Fibroblast of villous mesenchyme (primary cell): Measurements from ENCODE around the gene PLXNB2. TPM values are rescaled to one million over a fixed set of nuclear protein-coding genes. Genes with fewer than 3 reads are reported as not detected.

Experiments used
- DNase-seq: peaks from one replicate; pipeline ENCODE4 v3.0.0-alpha.2; 2010; ENCODE audit warnings: low read depth
- H3K4me3 ChIP-seq: 2 replicates; pipeline ENCODE4 v1.5.1; 2011; ENCODE audit warnings: low read depth, mild to moderate bottlenecking, low read length
- CTCF ChIP-seq: IDR thresholded peaks from 2 replicates; pipeline ENCODE4 v1.5.1; 2012; ENCODE audit warnings: low read depth, mild to moderate bottlenecking, low read length; ENCODE audit not compliant: insufficient read depth
- total RNA-seq: library from RNA; depleted of rRNA; stranded (reverse); fragments of >200 nt; gene quantifications from 2 replicates; pipeline ENCODE4 v1.2.3, GENCODE V29; 2012

The PLXNB2 gene
- total RNA-seq, 1 donor = 168 TPM

- DNase-seq = no peak
- H3K4me3 ChIP-seq = no peak overlapping the region
- TF ChIP-seq CTCF = no peak
Observed at GRCh38 chr22:50264104-50264745, 43.2 kb downstream of the PLXNB2 start.

DNA sequence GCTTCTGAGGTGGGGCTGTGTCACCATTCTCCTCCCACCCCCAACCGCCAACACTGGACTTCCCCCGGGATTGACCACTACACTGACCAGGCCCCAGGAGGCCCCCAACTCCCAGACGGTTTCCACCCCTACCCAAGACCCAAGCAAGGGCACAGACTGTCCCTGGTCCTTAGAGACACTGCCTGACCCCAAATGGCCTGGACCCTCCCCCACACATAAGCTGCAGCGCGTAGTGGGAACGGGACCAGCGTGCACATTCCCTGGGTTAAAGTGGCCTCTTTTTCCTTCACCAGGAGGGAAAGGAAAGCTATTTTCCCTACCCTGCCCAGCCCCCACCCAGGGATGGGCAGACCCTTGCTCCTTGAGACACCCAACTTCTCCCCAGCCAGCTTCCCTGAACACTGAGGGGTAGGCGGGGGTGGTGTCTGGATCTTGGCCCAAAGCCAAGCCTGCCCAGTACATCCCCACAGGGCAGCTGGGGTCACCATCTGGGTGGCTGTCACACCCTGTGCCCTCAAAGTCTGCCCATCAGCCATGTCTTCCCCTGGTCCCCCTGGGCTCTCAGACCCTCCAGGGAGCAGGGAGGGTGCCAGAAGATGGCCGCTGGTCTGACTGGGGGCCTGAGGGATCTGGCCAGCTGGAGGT, 44.4 kb downstream of the PLXNB2 start:
- no peak overlapping the region for H3K4me3 ChIP-seq
- TF ChIP-seq CTCF = no peak
- no peak for DNase-seq

DNA sequence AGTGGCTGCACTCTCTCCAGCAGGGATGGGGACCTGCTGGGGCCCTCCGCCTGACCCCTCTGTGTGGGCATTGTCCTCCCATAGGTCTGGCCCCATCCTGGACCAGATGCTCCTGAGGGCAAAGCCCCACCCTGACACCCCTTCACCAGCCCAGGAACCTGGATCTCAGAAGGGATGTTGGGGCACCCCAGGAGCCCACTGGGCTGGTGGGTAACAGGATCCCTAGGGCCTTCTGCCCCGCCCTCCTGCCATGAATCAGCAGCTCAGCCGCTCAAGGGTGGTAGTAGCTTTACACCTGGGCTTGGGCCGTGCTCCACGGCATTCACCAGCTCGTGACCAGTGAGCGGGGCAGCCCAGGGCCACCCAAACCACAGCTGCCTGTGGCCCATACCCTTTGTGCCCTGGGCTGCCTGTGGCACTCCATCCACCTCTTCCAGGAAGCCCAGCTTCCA, 45.0 kb downstream of the PLXNB2 start:
- H3K4me3 ChIP-seq = no peak overlapping the region
- TF ChIP-seq CTCF = no peak
- DNase-seq = no peak

DNA sequence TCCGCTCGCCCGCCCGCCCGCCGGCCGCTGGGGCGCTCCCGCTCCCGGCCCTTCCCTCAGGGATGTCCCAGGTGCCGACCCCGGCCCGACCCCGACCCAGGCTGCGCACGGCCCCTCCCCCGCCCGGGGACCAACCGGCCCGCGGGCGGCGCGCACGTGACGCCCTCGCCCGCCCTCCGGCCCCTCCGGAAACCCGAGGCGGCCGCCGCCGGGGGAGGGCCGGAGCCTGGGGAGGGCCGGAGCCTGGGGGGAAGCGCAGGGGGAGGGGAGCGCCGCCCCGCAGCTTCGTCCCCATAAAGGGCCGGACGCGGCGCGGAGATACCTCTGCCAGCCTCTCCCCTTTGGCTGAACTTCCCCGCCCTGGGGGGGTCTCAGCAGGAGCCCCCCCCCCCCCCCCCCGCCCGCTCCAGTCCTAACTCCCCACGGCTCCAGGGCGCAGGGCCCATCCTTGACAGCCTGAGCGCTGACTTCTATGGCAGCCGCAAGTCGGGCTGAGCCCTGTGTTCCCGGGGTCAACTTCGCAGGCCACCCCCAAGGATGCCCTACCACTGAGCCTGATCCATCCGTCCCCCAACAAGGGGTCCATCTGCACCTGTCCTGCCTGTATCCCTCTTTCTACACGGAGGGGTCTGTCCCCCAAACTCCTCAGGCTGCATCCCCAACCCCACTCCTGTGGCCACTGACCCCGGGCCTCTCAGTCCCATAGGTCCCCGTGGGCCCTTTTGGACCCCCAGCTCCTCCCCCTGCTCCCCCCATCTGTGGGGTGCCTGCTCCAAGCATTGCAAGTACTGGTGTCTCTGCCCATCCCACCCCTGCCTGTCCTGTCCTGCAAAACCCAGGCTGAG, 45.6 kb downstream of the PLXNB2 start, which contains the start of gene MAPK12:
Gene MAPK12, minus strand, starts transcription at position 69 of the 845 bp plus-strand sequence. CDS start 174 bp downstream, outside the sequence.
- peak within 1 kb of the TSS; percentile 70 for H3K4me3 ChIP-seq
- peak; percentile 37 for DNase-seq

GRCh38 chr22:50260801-50261614, 46.4 kb downstream of the PLXNB2 start:
- TF ChIP-seq CTCF = no peak
- DNase-seq = peak; percentile 73
- peak overlapping the region; percentile 70 for H3K4me3 ChIP-seq

More for the DNA sequence above, 45.6 kb downstream of the PLXNB2 start, which contains the start of gene MAPK12:
- TF ChIP-seq CTCF = no peak

GRCh38 chr22:50260434-50260800, 47.0 kb downstream of the PLXNB2 start:
- H3K4me3 ChIP-seq = peak overlapping the region; percentile 70
- no peak for DNase-seq
- TF ChIP-seq CTCF = no peak
